GM19397 (cell line): ENCODE measurements around the gene DLEC1.
"Not testable (repeated sequence)": the region's sequence is repeated elsewhere in the genome, so short reads cannot be mapped to it uniquely, and the experiment has no call there.

Experiments
- ATAC-seq: cut with Tn5 transposase; IDR thresholded peaks from one replicate; pipeline ENCODE4 v1.9.1; 2021; ENCODE audit warnings: mild to moderate bottlenecking, moderate library complexity; ENCODE audit not compliant: unreplicated experiment

The DLEC1 gene

GRCh38 chr3:38133557-38134405 is 94.8 kb downstream of the DLEC1 start:
- ATAC-seq, result no peak

GRCh38 chr3:38134517-38135143 is 95.6 kb downstream of the DLEC1 start:
- not testable (repeated sequence) for ATAC-seq

GRCh38 chr3:38135621-38136277 is 96.7 kb downstream of the DLEC1 start:
- ATAC-seq, result not testable (repeated sequence)

GRCh38 chr3:38136393-38136776 is 97.4 kb downstream of the DLEC1 start:
- peak; percentile 7 for ATAC-seq

- peak; percentile 88 for ATAC-seq
Measured at GRCh38 chr3:38136777-38137614, 98.0 kb downstream of the DLEC1 start, which contains the start of gene ACAA1. Gene ACAA1, minus strand, starts transcription at chr3:38137127. Its CDS starts 92 bp downstream, at chr3:38137035.

- ATAC-seq, result no peak
Measured at GRCh38 chr3:38137615-38138348, 98.8 kb downstream of the DLEC1 start.

GRCh38 chr3:38138349-38139190 is 99.6 kb downstream of the DLEC1 start, which contains the start of gene MYD88:
Gene MYD88, plus strand, starts transcription at chr3:38138661. Its CDS starts 40 bp downstream, at chr3:38138701.
- ATAC-seq, result peak; percentile 39

- no peak for ATAC-seq
Measured at GRCh38 chr3:38139191-38139590, 100.2 kb downstream of the DLEC1 start.

- ATAC-seq, result no peak
Measured at GRCh38 chr3:38139652-38140051, 100.6 kb downstream of the DLEC1 start.

- ATAC-seq, result no peak
Measured at GRCh38 chr3:38140326-38141172, 101.5 kb downstream of the DLEC1 start.

- ATAC-seq, result no peak
Measured at GRCh38 chr3:38141173-38141951, 102.4 kb downstream of the DLEC1 start.

- no peak for ATAC-seq
Measured at GRCh38 chr3:38141952-38142273, 102.9 kb downstream of the DLEC1 start.

- no peak for ATAC-seq
Measured at GRCh38 chr3:38142959-38143358, 104.0 kb downstream of the DLEC1 start.

GRCh38 chr3:38143511-38143910 is 104.5 kb downstream of the DLEC1 start:
- ATAC-seq, result no peak

- ATAC-seq, result no peak
Measured at GRCh38 chr3:38146504-38146903, 107.5 kb downstream of the DLEC1 start.

- no peak for ATAC-seq
Measured at GRCh38 chr3:38147421-38147820, 108.4 kb downstream of the DLEC1 start.

- ATAC-seq, result no peak
Measured at GRCh38 chr3:38148311-38148882, 109.4 kb downstream of the DLEC1 start.
